Left renal pelvis (tissue), 4 donors: ENCODE results near the gene ASTN2. TPM values are rescaled to one million over a fixed set of nuclear protein-coding genes. Genes with fewer than 3 reads are reported as not detected.
A peak's percentile ranks its signal among the peaks of the same experiment; 100 is the strongest.
"Not testable (repeated sequence)": the region's sequence is repeated elsewhere in the genome, so short reads cannot be mapped to it uniquely, and the experiment has no call there.

ENCODE experiments used
- DNase-seq, 4 donors: peaks; one replicate each; pipeline ENCODE4 v3.0.0-alpha.2; 2013; ENCODE audit warnings: low read depth in 4 of 4, low spot score in 3 of 4
- polyA plus RNA-seq, 4 donors: library from polyadenylated mRNA; unstranded; fragments of 120-200 nt; gene quantifications; one replicate each; pipeline ENCODE4 v1.2.1, GENCODE V29; 2013; ENCODE audit not compliant: insufficient read length in 4 of 4

Gene ASTN2
- polyA plus RNA-seq, 4 donors, result 14.0 to 22.6 (median 16.4) TPM

GRCh38 chr9:116899337-116900006 lies 515.4 kb downstream of the ASTN2 start:
- DNase-seq, result no peak

- DNase-seq, result not testable (repeated sequence)
Measured at GRCh38 chr9:116898131-116898530, 516.7 kb downstream of the ASTN2 start.

GRCh38 chr9:116897201-116897600 lies 517.7 kb downstream of the ASTN2 start:
- DNase-seq, result no peak

DNA sequence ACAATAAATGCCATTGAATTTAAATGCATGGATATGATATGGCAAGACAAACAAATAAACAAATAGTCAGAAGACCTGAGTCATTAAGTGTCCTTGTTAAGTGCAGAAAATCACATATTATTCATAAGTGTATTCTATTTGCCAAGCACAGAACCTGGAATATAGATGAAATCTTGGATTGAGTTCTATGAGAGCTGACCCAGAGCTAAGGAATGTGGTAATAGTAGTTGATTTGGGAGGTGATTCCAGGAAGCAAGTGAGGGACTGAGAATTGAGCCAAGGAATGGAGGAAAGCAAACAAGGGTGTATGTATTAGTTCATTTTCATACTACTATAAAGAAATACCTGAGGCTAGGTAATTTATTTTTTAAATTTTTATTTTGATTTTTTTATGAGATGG lies 518.9 kb downstream of the ASTN2 start:
- DNase-seq, result no peak

DNA sequence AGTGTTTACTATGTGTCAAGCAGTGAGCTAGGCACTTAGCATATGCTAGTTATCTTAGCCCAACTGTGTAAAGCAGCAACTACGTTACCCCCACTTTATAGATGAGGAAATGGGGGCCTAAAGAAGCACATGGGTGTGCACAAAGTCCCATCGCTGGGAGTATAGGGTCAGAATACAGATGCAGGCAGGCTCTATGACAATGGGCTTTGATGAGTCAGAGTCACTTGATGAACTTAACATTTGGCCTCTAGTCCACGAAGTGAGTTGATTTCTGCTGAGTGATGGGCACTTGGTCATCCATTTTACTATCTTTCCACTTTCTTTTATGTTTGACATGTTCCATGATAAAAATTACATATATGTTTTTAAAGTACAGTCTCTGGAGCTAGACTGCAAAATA lies 523.4 kb downstream of the ASTN2 start:
- DNase-seq, result no peak

GRCh38 chr9:116888476-116888875 lies 526.4 kb downstream of the ASTN2 start:
- DNase-seq, result not testable (repeated sequence)

DNA sequence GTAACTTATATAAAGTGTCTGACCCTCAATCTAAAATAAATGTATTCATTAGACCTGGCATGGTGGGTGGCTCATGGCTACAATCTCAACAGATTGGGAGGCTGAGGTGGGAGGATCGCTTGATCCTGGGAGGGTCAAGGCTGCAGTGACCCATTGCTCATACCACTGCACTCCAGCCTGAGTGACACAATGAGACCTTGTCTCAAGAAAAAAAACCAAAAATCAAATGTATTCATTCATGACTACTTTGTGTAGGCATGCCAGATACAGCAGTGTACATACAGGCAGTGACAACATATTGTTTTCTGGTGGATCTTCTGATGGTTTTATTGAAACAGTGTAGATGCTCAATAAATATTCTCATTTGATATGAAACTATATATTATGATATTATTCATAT lies 526.8 kb downstream of the ASTN2 start:
- no peak for DNase-seq

GRCh38 chr9:116883676-116884075 lies 531.2 kb downstream of the ASTN2 start:
- DNase-seq, result no peak

- no peak for DNase-seq
Measured at GRCh38 chr9:116877072-116877471, 537.8 kb downstream of the ASTN2 start.

- no peak for DNase-seq
Measured at GRCh38 chr9:116875576-116875975, 539.3 kb downstream of the ASTN2 start.

- DNase-seq, result no peak
Measured at GRCh38 chr9:116873937-116874914, 540.6 kb downstream of the ASTN2 start.

GRCh38 chr9:116873491-116873890 lies 541.4 kb downstream of the ASTN2 start:
- DNase-seq, result no peak

DNA sequence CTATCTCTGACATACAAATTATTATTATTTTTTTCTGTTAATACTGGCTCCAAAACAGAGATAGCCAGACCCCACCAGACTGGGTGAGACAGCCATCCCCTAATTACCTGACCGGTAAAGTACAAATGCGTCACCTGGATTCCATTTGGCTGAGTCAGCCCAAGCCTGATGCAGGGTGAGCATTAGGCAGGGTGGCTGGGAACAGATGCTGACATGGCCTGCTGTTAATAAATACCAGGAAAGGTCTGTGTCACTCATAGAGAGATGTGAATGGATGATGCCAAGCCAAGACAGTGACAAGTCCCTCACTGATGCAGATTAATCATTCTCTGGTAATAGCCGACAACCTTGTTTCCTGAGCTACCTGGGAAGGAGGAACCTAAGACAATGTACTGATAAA lies 544.3 kb downstream of the ASTN2 start:
- no peak for DNase-seq

GRCh38 chr9:116868201-116868600 lies 546.7 kb downstream of the ASTN2 start:
- no peak for DNase-seq

DNA sequence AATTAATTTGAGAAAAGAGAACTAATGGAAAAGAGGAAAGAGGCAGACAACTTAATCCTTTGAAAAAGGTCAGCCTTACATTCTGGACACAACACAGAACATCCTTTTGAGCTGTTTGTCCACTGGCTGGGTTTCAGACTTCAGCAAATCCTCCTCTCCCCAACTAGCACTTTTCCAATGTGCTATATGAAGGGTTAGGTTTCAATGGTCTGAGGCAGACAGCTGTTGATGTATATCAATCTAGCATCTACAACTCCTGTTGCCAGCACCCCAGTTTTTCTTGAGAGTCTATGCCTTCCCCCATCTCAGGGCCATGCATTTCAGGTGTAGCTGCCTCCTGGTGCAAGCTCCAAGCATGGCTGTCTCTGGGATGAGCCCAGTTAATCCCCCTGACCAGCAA lies 553.5 kb downstream of the ASTN2 start:
- no peak for DNase-seq

DNA sequence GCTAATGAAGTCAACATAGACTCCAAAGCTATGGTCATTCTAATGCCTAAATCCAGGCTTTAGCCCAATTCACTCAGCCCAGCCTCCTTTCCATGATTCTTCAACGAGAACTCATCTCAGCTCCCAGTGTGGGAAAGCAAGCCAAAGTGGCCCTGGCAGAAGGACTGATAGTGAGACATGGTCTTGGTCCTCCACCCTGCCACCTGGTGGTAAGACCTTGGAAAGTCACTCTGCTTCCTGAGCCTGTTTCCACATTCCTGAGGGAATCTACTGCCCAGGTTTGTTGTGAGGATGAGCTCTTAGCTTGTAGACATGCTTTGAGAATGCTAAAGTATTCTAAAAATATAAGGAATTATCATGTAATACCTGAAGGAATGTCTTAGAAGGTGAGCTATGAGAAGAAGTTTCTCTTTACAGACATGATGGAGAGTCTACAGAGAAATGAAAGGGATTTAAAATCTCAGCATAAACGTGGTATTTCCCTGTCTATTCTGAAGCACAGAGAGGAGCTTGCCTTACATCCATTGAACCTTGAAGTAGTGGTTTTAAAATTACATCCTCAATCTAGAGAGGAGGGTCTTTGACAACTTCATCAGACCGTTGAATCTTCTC lies 554.2 kb downstream of the ASTN2 start:
- peak in 3 of 4 donors; percentile 18 to 27 (median 22) for DNase-seq

GRCh38 chr9:116859763-116860162 lies 555.1 kb downstream of the ASTN2 start:
- DNase-seq, result no peak

DNA sequence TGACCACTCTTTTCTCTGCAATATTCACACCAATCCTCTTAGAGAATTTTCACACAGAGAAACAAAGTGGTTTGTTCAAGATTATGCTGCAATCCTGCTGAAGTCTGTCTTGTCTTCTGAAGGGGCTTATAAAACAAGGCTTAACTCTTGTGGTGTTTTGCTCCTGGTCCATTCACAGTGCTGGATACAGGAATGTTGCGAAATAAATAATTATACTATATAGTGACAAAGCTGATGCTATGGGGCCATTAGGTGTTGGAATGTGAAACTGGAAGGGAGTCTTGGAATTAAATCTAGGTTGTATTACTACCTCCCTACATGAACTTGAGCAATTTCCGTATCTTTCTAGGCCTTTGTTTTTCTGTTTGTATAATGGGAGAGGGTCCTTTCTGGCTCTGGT lies 557.5 kb downstream of the ASTN2 start:
- no peak for DNase-seq

- DNase-seq, result no peak
Measured at GRCh38 chr9:116855881-116856662, 558.8 kb downstream of the ASTN2 start.

DNA sequence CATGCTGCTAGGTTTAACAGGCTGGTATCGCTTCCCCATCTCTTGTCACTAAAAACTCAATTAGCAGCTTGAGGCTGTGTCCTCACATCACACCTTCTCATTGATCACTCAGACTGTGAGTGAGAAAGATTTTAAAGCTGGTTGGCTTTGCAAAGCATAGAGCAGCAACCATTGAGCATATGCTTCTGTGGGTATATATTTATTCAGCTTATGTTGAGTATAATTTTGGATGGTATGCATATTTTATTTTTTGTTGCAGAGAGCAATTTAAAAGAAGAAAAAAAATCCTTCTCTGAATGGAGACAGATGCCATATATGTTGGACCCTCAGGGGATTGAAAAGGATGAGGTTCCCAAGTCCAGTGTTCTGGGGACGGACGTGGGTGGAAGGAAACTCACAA lies 565.1 kb downstream of the ASTN2 start:
- DNase-seq, result no peak

DNA sequence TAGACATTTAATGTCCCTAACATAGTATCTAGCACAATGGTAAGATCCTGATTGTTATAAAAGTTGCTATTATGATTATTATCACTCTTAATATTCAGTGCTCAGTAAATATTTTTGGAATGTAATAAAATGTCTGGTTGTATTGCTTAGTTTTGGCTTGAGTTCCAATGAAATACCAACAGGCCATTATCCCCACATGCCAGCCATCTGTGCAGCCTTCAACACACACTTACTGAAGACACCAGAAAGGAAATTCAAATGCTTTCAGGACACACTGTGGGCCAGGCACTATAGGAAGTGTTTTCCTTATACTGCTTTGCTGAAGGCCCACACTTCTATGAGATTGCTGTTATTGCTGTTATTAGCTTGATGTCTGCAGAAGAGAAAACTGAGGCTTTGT lies 570.2 kb downstream of the ASTN2 start:
- no peak for DNase-seq
